ENCODE results near the gene PRDM16. TPM values are rescaled to one million over a fixed set of nuclear protein-coding genes. Genes with fewer than 3 reads are reported as not detected.

PRDM16 gene
- polyA plus RNA-seq, 2 of the 4 experiments (the other 2 are of a cell fraction): 0.03 to 0.35 TPM

DNA sequence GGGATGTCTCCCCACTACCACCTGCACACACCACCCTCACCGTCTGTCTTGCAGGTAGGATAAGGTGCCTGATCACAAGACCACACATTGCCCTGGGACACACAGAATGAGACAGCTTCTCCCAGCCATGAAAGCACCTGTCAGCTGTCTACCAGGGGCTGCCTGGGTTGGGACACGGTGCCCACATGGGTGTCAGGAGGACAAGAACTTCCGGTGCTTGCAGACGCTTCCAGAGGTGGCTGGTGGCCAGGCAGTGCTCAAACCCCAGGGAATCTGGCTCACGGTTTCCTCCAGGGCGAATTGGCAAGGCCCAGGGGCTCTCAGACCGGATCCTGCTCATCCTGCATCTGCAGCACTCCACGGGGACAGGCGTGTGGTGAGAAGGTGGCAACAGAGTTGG lies 202.9 kb downstream of the PRDM16 start:
- Histone ChIP-seq H3K9me3 (no peaks in the 10 kb centered on the region), H3K27ac (no peak overlapping the region), H3K4me3 (no peak overlapping the region), H3K4me1 (no peaks in the 10 kb centered on the region), H3K4me2 (no peak overlapping the region)
- ChIA-PET POLR2A (no interaction called here), CTCF (no interaction called here)
- ATAC-seq: no peak
- TF ChIP-seq ZNF302 (CRISPR knock-in tag; IDR thresholded peaks at IDR 0.05) (no peak), MAZ (IDR thresholded peaks at IDR 0.05; ENCODE audit: borderline replicate concordance, low read depth, low read length) (no peak), ZFP36 (IDR thresholded peaks at IDR 0.05; ENCODE audit: borderline replicate concordance, partially characterized antibody) (no peak), ZSCAN20 (CRISPR knock-in tag; IDR thresholded peaks at IDR 0.05) (no peak)
- no peak for DNase-seq (ENCODE audit: low read depth in 1 of 2, low spot score in 1 of 2)
- WGBS (ENCODE audit: missing lambda C conversion rate): 0% methylated on average over 2 of the region's 9 CpGs
- FAIRE-seq: no peak

DNA sequence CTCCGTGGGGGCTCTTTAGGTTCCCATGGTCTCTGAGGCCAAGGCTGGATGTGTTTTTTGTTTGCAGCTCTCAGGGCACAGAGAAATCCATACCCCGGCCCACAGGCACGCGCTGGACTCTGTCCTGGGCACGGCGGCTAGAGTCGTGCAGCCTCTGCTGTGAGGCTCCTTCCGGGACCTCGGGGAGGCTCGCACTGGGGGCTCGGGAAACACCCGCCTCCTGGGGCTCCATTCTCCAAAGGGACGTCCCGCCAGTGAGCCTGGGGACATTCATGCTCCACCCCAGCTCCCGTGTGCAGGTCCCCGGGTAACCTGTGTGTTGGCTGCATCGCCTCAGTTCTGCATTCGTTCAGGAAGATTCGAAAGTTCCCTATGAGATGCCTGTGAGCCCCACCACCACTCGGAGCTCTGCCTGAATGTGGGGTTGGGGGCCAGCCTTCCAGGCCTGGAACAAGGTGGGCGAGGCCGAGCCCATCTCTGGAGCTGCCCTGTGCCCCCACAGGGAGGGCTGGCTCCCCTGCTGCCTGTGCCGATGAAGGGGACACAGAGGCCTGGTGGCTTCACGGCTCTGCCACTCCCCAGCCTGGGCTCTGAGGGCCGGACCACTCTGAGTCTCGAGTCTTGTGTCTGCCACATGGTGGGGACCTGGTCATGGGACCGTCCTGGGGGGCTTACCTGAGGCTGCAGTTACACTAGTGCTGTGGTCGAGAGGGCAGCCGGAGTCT lies 203.5 kb downstream of the PRDM16 start:
- ChIA-PET POLR2A (no interaction called here), CTCF (no interaction called here)
- H3K27ac ChIP-seq: no peak overlapping the region
- no peak for DNase-seq (ENCODE audit: low read depth in 1 of 2, low spot score in 1 of 2)
- no peak for ATAC-seq
- WGBS (ENCODE audit: missing lambda C conversion rate): 76% methylated on average over 2 of the region's 29 CpGs
- TF ChIP-seq NR3C1 (IDR thresholded peaks at IDR 0.05): no peak
- no peak for TF ChIP-seq FOSB (CRISPR knock-in tag; IDR thresholded peaks at IDR 0.05)
- TF ChIP-seq TP53 (CRISPR knock-in tag; IDR thresholded peaks at IDR 0.05): no peak
- no peak for TF ChIP-seq MAZ (IDR thresholded peaks at IDR 0.05; ENCODE audit: borderline replicate concordance, low read depth, low read length)
- TF ChIP-seq ZSCAN20 (CRISPR knock-in tag; IDR thresholded peaks at IDR 0.05): no peak
- TF ChIP-seq FOSL2 (IDR thresholded peaks at IDR 0.05): no peak
- TF ChIP-seq FOSL2 (CRISPR knock-in tag; IDR thresholded peaks at IDR 0.05): no peak
- TF ChIP-seq EHMT2 (IDR thresholded peaks at IDR 0.05; ENCODE audit: low read depth): no peak
- no peak for TF ChIP-seq HOXB13 (CRISPR knock-in tag; IDR thresholded peaks at IDR 0.05; ENCODE audit: low read depth)
- TF ChIP-seq, protein P1, sequence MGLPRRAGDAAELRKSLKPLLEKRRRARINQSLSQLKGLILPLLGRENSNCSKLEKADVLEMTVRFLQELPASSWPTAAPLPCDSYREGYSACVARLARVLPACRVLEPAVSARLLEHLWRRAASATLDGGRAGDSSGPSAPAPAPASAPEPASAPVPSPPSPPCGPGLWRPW (IDR thresholded peaks at IDR 0.05): no peak
- no peak for TF ChIP-seq KDM1A (IDR thresholded peaks at IDR 0.05; ENCODE audit: low read depth)
- no peak for TF ChIP-seq RFX5 (IDR thresholded peaks at IDR 0.05)
- no peak for TF ChIP-seq RNF2 (IDR thresholded peaks at IDR 0.05; ENCODE audit: borderline replicate concordance, low read depth)
- TF ChIP-seq POLR2A (IDR thresholded peaks at IDR 0.05; ENCODE audit: low read length): no peak
- TF ChIP-seq ZFP36 (IDR thresholded peaks at IDR 0.05; ENCODE audit: borderline replicate concordance, partially characterized antibody): no peak
- TF ChIP-seq, protein P2, sequence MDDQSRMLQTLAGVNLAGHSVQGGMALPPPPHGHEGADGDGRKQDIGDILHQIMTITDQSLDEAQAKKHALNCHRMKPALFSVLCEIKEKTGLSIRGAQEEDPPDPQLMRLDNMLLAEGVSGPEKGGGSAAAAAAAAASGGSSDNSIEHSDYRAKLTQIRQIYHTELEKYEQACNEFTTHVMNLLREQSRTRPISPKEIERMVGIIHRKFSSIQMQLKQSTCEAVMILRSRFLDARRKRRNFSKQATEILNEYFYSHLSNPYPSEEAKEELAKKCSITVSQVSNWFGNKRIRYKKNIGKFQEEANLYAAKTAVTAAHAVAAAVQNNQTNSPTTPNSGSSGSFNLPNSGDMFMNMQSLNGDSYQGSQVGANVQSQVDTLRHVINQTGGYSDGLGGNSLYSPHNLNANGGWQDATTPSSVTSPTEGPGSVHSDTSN (IDR thresholded peaks at IDR 0.05): no peak
- no peak for TF ChIP-seq USF2 (IDR thresholded peaks at IDR 0.05)
- no peak for TF ChIP-seq ESRRA (IDR thresholded peaks at IDR 0.05; ENCODE audit: borderline replicate concordance, low read length)
- H3K4me1 ChIP-seq: no peaks in the 10 kb centered on the region
- no peak overlapping the region for H3K4me2 ChIP-seq
- FAIRE-seq: no peak
- H3K4me3 ChIP-seq: no peak overlapping the region
- H3K9me3 ChIP-seq: no peaks in the 10 kb centered on the region

DNA sequence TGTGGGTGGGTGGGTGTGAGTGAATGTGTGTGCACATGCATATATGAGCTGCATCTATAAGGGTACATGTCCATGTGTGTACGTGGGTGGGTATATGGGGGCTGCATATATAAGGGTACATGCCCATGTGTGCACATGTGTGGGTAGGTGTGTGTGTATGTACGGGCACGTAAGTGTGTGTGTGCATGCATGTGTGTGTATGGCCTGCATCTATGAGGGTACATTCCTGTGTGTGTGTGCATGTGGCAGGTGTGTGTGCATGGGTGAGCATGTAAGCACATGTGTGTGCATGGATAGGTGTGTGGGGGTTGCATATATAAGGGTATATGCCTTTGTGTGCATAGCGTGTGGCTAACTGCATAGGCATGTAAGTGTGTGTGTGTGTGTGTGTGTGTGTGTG lies 204.4 kb downstream of the PRDM16 start:
- FAIRE-seq (no peak), ATAC-seq (no peak), DNase-seq (ENCODE audit: low read depth in 1 of 2, low spot score in 1 of 2) (no peak)
- CTCF ChIA-PET: no interaction called here
- H3K4me3 ChIP-seq: no peak overlapping the region
- no peak overlapping the region for H3K27ac ChIP-seq
- POLR2A ChIA-PET: no interaction called here
- H3K4me1 ChIP-seq: no peaks in the 10 kb centered on the region
- no peaks in the 10 kb centered on the region for H3K9me3 ChIP-seq
- WGBS (ENCODE audit: missing lambda C conversion rate): 66% methylated on average over 4 of the region's 4 CpGs
- no peak overlapping the region for H3K4me2 ChIP-seq
- TF ChIP-seq HOXA7 (CRISPR knock-in tag; IDR thresholded peaks at IDR 0.05) (no peak), POLR2A (IDR thresholded peaks at IDR 0.05; ENCODE audit: low read length) (no peak), EHF (CRISPR knock-in tag; IDR thresholded peaks at IDR 0.05) (no peak), HEYL (CRISPR knock-in tag; IDR thresholded peaks at IDR 0.05) (no peak), TFCP2L1 (CRISPR knock-in tag; IDR thresholded peaks at IDR 0.05) (no peak), POLR2AphosphoS2 (conservative IDR thresholded peaks at IDR 0.05; ENCODE audit: low read length) (no peak), JUNB (IDR thresholded peaks at IDR 0.05) (no peak), FOSB (CRISPR knock-in tag; IDR thresholded peaks at IDR 0.05) (no peak), BHLHE40 (IDR thresholded peaks at IDR 0.05; ENCODE audit: low read depth, low read length) (no peak), HMGXB4 (CRISPR knock-in tag; IDR thresholded peaks at IDR 0.05; ENCODE audit: borderline replicate concordance) (no peak), NPAS2 (CRISPR knock-in tag; IDR thresholded peaks at IDR 0.05; ENCODE audit: borderline replicate concordance) (no peak)

All from A549 (cell line).